IPS DF 6.9 (cell line): Measurements from ENCODE around the gene WASL.
"Not testable (repeated sequence)": the region's sequence is repeated elsewhere in the genome, so short reads cannot be mapped to it uniquely, and the experiment has no call there.

Experiments
- DNase-seq: peaks from one replicate; pipeline ENCODE4 v3.0.0-alpha.2; 2013; ENCODE audit warnings: low read depth, low spot score
- H3K27ac ChIP-seq: one replicate; pipeline ENCODE4 v1.5.1; 2013; ENCODE audit warnings: low read length, control low read depth
- H3K27me3 ChIP-seq: 2 replicates; pipeline ENCODE4 v1.6.1; 2013; ENCODE audit warnings: mild to moderate bottlenecking, low read length; ENCODE audit not compliant: control insufficient read depth, insufficient read depth
- H3K36me3 ChIP-seq: 2 replicates; pipeline ENCODE4 v1.6.1; 2013; ENCODE audit warnings: low read length; ENCODE audit not compliant: control insufficient read depth, insufficient read depth
- H3K4me1 ChIP-seq: 2 replicates; pipeline ENCODE4 v1.6.1; 2013; ENCODE audit warnings: low read length; ENCODE audit not compliant: control insufficient read depth, insufficient read depth
- H3K4me3 ChIP-seq: 2 replicates; pipeline ENCODE4 v1.5.1; 2013; ENCODE audit warnings: mild to moderate bottlenecking, low read length
- H3K9me3 ChIP-seq: 2 replicates; pipeline ENCODE4 v1.6.1; 2013; ENCODE audit warnings: low read length, inconsistent platforms; ENCODE audit not compliant: control insufficient read depth, insufficient read depth
- WGBS: extraction: QIAGEN DNeasy Blood & Tissue Kit; methylation state at CpG from one replicate; pipeline ENCODE4 v1.1.7; 2013; ENCODE audit warnings: mixed read lengths, missing lambda C conversion rate; ENCODE audit not compliant: insufficient read length, insufficient coverage; 5-methylcytosine and 5-hydroxymethylcytosine counted together

Gene WASL

GRCh38 chr7:123787220-123788007 lies 38.6 kb upstream of the WASL start:
- Histone ChIP-seq H3K4me3 (no peak overlapping the region), H3K4me1 (peaks cover 2% of the 10 kb centered on the region; the same call in 1 of the 2 replicates), H3K9me3 (no peaks in the 10 kb centered on the region), H3K27me3 (no peaks in the 10 kb centered on the region), H3K36me3 (no peaks in the 10 kb centered on the region), H3K27ac (no peak overlapping the region)
- no peak for DNase-seq
- WGBS = no CpG with 5 or more reads among the region's 3 CpGs

GRCh38 chr7:123784263-123784662 lies 35.5 kb upstream of the WASL start:
- no peak overlapping the region for H3K27ac ChIP-seq
- no peak overlapping the region for H3K4me3 ChIP-seq
- H3K27me3 ChIP-seq = no peaks in the 10 kb centered on the region
- H3K9me3 ChIP-seq = no peaks in the 10 kb centered on the region
- H3K36me3 ChIP-seq = no peaks in the 10 kb centered on the region
- H3K4me1 ChIP-seq = peaks cover 2% of the 10 kb centered on the region; the same call in 1 of the 2 replicates
- no peak for DNase-seq

- no peaks in the 10 kb centered on the region for H3K27me3 ChIP-seq
These were observed 35.0 kb upstream of the WASL start for GRCh38 chr7:123783820-123784219.

GRCh38 chr7:123782071-123782798 lies 33.4 kb upstream of the WASL start:
- no peaks in the 10 kb centered on the region for H3K36me3 ChIP-seq
- no CpG with 5 or more reads among the region's 2 CpGs for WGBS
- peaks cover under 1% of the 10 kb centered on the region; the same call in 1 of the 2 replicates for H3K4me1 ChIP-seq
- H3K27ac ChIP-seq = no peak overlapping the region
- no peak overlapping the region for H3K4me3 ChIP-seq
- DNase-seq = no peak
- H3K9me3 ChIP-seq = no peaks in the 10 kb centered on the region
- H3K27me3 ChIP-seq = no peaks in the 10 kb centered on the region

More at GRCh38 chr7:123783820-123784219, 35.0 kb upstream of the WASL start:
- Histone ChIP-seq H3K27ac (no peak overlapping the region), H3K36me3 (no peaks in the 10 kb centered on the region), H3K4me1 (peaks cover 2% of the 10 kb centered on the region; the same call in 1 of the 2 replicates), H3K9me3 (no peaks in the 10 kb centered on the region), H3K4me3 (no peak overlapping the region)
- no CpG with 5 or more reads among the region's 3 CpGs for WGBS
- no peak for DNase-seq

- not testable (repeated sequence) for H3K36me3 ChIP-seq, H3K9me3 ChIP-seq, H3K4me1 ChIP-seq, H3K27me3 ChIP-seq, H3K4me3 ChIP-seq, H3K27ac ChIP-seq, DNase-seq
- no CpG with 5 or more reads among the region's 2 CpGs for WGBS
These were observed 31.7 kb upstream of the WASL start for GRCh38 chr7:123780472-123780871.

- H3K4me3 ChIP-seq = no peak overlapping the region
- H3K9me3 ChIP-seq = no peaks in the 10 kb centered on the region
- no peaks in the 10 kb centered on the region for H3K4me1 ChIP-seq
- no peak overlapping the region for H3K27ac ChIP-seq
- no CpG with 5 or more reads among the region's 4 CpGs for WGBS
- DNase-seq = no peak
- H3K27me3 ChIP-seq = no peaks in the 10 kb centered on the region
- H3K36me3 ChIP-seq = no peaks in the 10 kb centered on the region
These were observed 25.7 kb upstream of the WASL start for GRCh38 chr7:123774496-123774895.

- no peaks in the 10 kb centered on the region for H3K27me3 ChIP-seq
- no peaks in the 10 kb centered on the region for H3K9me3 ChIP-seq
- no peaks in the 10 kb centered on the region for H3K36me3 ChIP-seq
- H3K4me3 ChIP-seq = no peak overlapping the region
- H3K4me1 ChIP-seq = no peaks in the 10 kb centered on the region
- no peak overlapping the region for H3K27ac ChIP-seq
- DNase-seq = no peak
- no CpG with 5 or more reads among the region's 3 CpGs for WGBS
These were observed 24.7 kb upstream of the WASL start for GRCh38 chr7:123773481-123773880.

GRCh38 chr7:123772652-123773051 lies 23.8 kb upstream of the WASL start:
- Histone ChIP-seq H3K4me3 (no peak overlapping the region), H3K9me3 (no peaks in the 10 kb centered on the region), H3K4me1 (no peaks in the 10 kb centered on the region), H3K27me3 (no peaks in the 10 kb centered on the region), H3K36me3 (no peaks in the 10 kb centered on the region), H3K27ac (no peak overlapping the region)
- WGBS = no CpG with 5 or more reads among the region's 3 CpGs
- DNase-seq = no peak

GRCh38 chr7:123771846-123772245 lies 23.0 kb upstream of the WASL start:
- no peak for DNase-seq
- H3K4me3 ChIP-seq = no peak overlapping the region
- no CpG with 5 or more reads among the region's 2 CpGs for WGBS
- no peaks in the 10 kb centered on the region for H3K27me3 ChIP-seq
- no peaks in the 10 kb centered on the region for H3K9me3 ChIP-seq
- H3K36me3 ChIP-seq = no peaks in the 10 kb centered on the region
- H3K4me1 ChIP-seq = no peaks in the 10 kb centered on the region
- no peak overlapping the region for H3K27ac ChIP-seq

- no peak overlapping the region for H3K4me3 ChIP-seq
- H3K27me3 ChIP-seq = no peaks in the 10 kb centered on the region
- no peak overlapping the region for H3K27ac ChIP-seq
- no peaks in the 10 kb centered on the region for H3K9me3 ChIP-seq
- H3K4me1 ChIP-seq = no peaks in the 10 kb centered on the region
- no peak for DNase-seq
- no peaks in the 10 kb centered on the region for H3K36me3 ChIP-seq
- no CpG with 5 or more reads among the region's 2 CpGs for WGBS
These were observed 22.5 kb upstream of the WASL start for GRCh38 chr7:123771256-123771655.
